Glutamatergic neuron (in vitro differentiated cells): ENCODE measurements around the gene GLTP. TPM values are rescaled to one million over a fixed set of nuclear protein-coding genes. Genes with fewer than 3 reads are reported as not detected.

Experiments
- DNase-seq: peaks from one replicate; pipeline ENCODE4 v3.0.0; 2022
- H3K27ac Mint-ChIP-seq: one replicate; pipeline ENCODE4 v1.8.0; 2020; ENCODE audit warnings: mild to moderate bottlenecking, mixed read lengths, inconsistent platforms; ENCODE audit not compliant: unreplicated experiment
- H3K27me3 Mint-ChIP-seq: one replicate; pipeline ENCODE4 v1.8.0; 2020; ENCODE audit warnings: mild to moderate bottlenecking, moderate library complexity, mixed read lengths, inconsistent platforms; ENCODE audit not compliant: unreplicated experiment
- H3K36me3 Mint-ChIP-seq: one replicate; pipeline ENCODE4 v1.8.0; 2020; ENCODE audit warnings: mild to moderate bottlenecking, mixed read lengths, inconsistent platforms; ENCODE audit not compliant: unreplicated experiment
- H3K4me1 Mint-ChIP-seq: one replicate; pipeline ENCODE4 v1.8.0; 2020; ENCODE audit warnings: mild to moderate bottlenecking, low read depth, mixed read lengths, inconsistent platforms; ENCODE audit not compliant: unreplicated experiment
- H3K4me3 Mint-ChIP-seq: one replicate; pipeline ENCODE4 v1.8.0; 2020; ENCODE audit warnings: mild to moderate bottlenecking, mixed read lengths, inconsistent platforms; ENCODE audit not compliant: unreplicated experiment
- H3K9me3 Mint-ChIP-seq: one replicate; pipeline ENCODE4 v1.8.0; 2020; ENCODE audit warnings: mild to moderate bottlenecking, moderate library complexity, mixed read lengths, inconsistent platforms; ENCODE audit not compliant: unreplicated experiment
- CTCF ChIP-seq: fragments of 200-600 bp; sonication (generic); IDR thresholded peaks from one replicate; pipeline ENCODE4 v1.5.0; 2021; ENCODE audit not compliant: partially characterized antibody, unreplicated experiment
- total RNA-seq: library from RNA; stranded (reverse); fragmentation: NEBNext Ultra II Directional; extraction: Animal tissue kit (Norgen Biotek cat#: 25700); gene quantifications from one replicate; pipeline ENCODE4 v1.2.1, GENCODE V29; 2021; ENCODE audit not compliant: unreplicated experiment

GLTP gene
- total RNA-seq, 1 donor from 2014 or later: 22.6 TPM

GRCh38 chr12:109815757-109816617, 64.4 kb downstream of the GLTP start:
- DNase-seq: no peak
- Mint-ChIP-seq H3K27ac (no peak overlapping the region), H3K27me3 (peaks cover 3% of the 10 kb centered on the region), H3K36me3 (no peaks in the 10 kb centered on the region), H3K4me1 (peaks cover 2% of the 10 kb centered on the region), H3K4me3 (no peak overlapping the region), H3K9me3 (peaks cover 3% of the 10 kb centered on the region)
- TF ChIP-seq CTCF: no peak

GRCh38 chr12:109815225-109815624, 65.1 kb downstream of the GLTP start:
- no peak overlapping the region for H3K4me3 Mint-ChIP-seq
- peaks cover 2% of the 10 kb centered on the region for H3K4me1 Mint-ChIP-seq
- H3K9me3 Mint-ChIP-seq: peaks cover 3% of the 10 kb centered on the region
- no peak for TF ChIP-seq CTCF
- peaks cover 3% of the 10 kb centered on the region for H3K27me3 Mint-ChIP-seq
- H3K36me3 Mint-ChIP-seq: no peaks in the 10 kb centered on the region
- no peak overlapping the region for H3K27ac Mint-ChIP-seq
- no peak for DNase-seq

GRCh38 chr12:109814600-109815150, 65.7 kb downstream of the GLTP start:
- Mint-ChIP-seq H3K4me1 (peaks cover 2% of the 10 kb centered on the region), H3K9me3 (peaks cover 3% of the 10 kb centered on the region), H3K27ac (no peak overlapping the region), H3K36me3 (no peaks in the 10 kb centered on the region), H3K4me3 (no peak overlapping the region), H3K27me3 (no peaks in the 10 kb centered on the region)
- no peak for DNase-seq
- TF ChIP-seq CTCF: no peak

GRCh38 chr12:109813810-109814416, 66.4 kb downstream of the GLTP start:
- H3K4me3 Mint-ChIP-seq: no peak overlapping the region
- DNase-seq: no peak
- TF ChIP-seq CTCF: no peak
- H3K4me1 Mint-ChIP-seq: peaks cover 2% of the 10 kb centered on the region
- H3K36me3 Mint-ChIP-seq: no peaks in the 10 kb centered on the region
- H3K9me3 Mint-ChIP-seq: peaks cover 3% of the 10 kb centered on the region
- H3K27me3 Mint-ChIP-seq: no peaks in the 10 kb centered on the region
- H3K27ac Mint-ChIP-seq: no peak overlapping the region

- Mint-ChIP-seq H3K4me3 (no peak overlapping the region), H3K9me3 (no peaks in the 10 kb centered on the region), H3K27ac (no peak overlapping the region), H3K36me3 (no peaks in the 10 kb centered on the region), H3K27me3 (no peaks in the 10 kb centered on the region), H3K4me1 (peaks cover 2% of the 10 kb centered on the region)
- DNase-seq: no peak
- TF ChIP-seq CTCF: peak; percentile 35
Observed at GRCh38 chr12:109811624-109811995, 68.7 kb downstream of the GLTP start.
